Measurements from ENCODE around the gene DOP1A. TPM values are rescaled to one million over a fixed set of nuclear protein-coding genes. Genes with fewer than 3 reads are reported as not detected.
A peak's percentile ranks its signal among the peaks of the same experiment; 100 is the strongest.
"Not testable (repeated sequence)": the region's sequence is repeated elsewhere in the genome, so short reads cannot be mapped to it uniquely, and the experiment has no call there.

The DOP1A gene
- polyA plus RNA-seq, 3 donors: 27.0 to 44.6 (median 37.0) TPM

DNA sequence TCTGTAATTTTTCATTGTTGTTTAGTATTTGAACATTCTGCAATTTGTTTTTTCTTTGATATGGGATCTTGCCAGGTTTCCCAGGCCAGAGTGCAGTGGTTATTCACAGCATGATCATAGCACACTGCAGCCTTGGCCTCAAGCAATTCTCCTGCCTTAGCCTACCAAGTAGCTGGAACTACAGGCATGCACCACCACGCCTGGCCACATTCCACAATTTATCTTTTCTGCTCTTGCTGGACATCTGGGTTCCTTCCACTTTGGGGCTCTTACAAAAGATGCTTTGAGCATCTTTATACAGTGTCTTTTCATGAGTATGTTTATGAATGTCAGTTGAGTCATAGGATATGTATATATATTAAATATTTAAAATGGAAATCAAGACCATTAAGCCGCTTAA lies 83.6 kb downstream of the DOP1A start:
- no peak for DNase-seq

DNA sequence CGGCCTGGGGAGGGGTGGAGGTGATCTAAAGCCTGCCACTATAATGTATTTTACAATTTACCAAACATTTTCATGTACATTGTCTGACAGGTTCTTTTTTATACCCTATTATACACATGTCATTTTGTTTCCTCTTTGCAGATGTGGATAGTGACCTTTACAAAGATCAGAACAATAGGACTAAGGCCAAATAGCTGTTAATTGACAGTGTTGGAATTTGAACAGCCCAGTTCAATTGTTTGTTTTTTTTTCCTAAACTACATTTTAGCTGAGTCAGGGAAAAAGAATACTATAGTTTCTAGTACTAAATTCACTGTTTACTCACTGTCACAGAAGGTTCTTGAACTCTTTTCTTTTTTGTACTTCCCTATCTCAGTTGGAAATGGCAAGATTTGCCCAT lies 85.4 kb downstream of the DOP1A start:
- DNase-seq: no peak

DNA sequence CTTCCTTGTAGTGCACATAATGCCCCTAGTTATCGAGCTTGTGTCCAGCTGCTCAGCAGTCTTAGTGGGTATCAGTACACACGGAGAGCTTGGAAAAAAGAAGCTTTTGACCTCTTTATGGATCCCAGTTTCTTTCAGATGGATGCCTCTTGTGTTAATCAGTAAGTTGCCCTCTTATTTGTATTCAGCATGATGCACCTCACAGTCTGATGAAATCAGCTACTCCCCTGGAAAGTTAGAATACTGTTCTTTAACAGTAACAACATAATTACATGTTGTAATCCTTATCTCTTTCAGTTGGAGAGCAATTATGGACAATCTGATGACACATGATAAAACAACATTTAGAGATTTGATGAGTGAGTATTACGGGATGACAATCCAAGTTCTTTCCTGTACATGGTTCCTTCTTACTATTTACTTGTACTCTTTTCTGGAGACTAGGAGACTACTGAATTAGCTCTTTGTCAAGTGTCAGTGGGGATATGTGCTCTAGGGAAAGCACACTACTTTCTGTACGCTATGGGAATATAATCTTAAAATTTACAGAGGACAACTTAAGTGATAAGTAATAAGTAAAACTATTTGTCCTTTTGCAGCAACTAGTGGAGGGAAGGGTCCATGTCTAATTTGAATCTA lies 86.5 kb downstream of the DOP1A start:
- DNase-seq: no peak

DNA sequence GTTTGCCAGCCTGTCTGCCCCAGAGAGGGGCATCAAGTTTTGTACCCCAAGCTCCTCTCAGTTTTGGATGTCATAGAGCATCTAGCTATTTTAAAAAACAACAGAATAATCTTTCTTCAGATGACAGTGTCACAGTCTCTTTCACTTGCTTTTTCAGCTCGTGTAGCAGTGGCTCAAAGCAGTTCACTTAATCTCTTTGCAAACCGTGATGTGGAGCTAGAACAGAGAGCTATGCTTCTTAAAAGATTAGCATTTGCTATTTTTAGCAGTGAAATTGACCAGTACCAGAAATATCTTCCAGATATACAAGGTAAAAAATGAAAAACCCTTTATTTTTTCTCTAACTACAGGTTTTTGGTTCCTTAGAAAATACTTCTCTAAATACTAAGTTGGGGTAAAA lies 88.3 kb downstream of the DOP1A start:
- no peak for DNase-seq

DNA sequence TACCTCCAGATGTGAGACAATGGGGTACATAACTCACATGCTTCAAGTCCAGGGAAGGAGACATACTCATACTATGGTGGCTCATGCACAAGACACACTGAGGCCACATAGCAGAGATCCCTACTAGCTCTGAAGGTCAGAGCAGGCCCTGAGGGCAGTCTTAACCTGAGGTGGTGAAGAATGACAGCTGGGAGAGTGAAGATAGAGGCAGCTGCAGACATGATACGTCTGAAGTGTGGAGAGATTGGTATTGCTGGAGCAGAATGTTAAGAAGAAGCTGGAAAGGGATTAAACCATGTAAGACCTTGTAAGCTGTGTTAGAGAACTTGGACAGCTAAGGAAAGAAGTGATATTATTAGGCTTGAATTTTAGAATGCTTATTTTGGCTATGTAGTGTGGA lies 92.7 kb downstream of the DOP1A start:
- no peak for DNase-seq

DNA sequence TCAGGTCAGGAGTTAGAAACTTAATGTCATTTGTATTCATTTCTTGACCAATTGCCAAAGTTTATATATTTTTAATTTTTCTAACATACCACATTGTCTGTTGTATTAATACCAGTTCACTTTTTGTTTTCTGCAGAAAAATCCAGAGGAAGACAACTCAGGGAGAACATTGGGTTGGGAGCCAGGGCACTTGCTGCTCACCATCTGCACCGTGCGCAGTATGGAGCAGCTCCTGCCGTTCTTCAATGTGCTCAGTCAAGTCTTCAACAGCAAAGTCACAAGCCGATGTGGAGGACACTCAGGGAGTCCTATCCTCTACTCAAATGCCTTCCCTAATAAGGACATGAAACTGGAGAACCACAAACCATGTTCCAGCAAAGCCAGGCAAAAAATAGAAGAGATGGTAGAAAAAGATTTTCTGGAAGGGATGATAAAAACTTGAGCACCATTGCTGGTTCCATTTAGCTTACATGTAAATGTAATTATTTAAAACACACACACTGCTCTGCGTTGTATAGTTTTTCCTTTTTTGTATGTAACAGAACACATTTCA lies 100.3 kb downstream of the DOP1A start:
- no peak for DNase-seq

DNA sequence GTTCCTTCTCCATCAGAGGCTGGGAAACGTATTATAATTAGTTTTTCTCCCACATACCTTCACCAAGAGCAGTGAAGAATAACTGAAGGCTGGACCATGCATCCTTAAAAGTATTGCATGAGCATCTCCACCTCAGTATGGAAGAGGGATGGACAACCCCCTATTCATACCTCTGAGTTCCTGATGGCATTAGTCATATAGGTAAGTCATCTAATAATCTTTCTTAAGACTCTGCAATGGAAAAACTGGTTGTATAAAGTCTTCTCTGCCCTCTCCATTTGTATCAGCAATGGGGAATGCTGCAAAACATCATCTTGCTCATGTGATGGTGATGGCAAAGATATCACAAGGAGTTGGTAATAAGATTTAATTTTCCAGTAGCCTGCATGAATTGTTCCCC lies 101.1 kb downstream of the DOP1A start:
- DNase-seq: no peak

DNA sequence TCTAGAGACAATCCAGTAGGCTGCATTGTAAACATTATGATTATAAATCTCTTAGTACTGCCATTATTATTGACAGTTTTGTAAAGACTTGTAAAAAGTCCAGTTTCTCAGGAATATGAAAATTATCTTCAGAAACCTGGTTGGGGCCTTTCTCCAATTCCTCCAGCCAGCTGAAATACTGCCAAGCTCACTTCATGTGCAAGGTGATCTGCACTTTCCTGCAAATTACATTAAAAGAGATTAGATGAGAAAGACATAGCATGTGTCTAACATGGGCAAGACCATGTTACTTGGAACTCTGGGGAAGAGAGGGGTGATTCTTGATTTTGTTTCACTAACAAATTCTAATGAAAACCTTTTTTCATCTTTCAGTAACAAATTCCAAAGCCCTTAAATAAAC lies 101.6 kb downstream of the DOP1A start:
- DNase-seq: no peak

DNA sequence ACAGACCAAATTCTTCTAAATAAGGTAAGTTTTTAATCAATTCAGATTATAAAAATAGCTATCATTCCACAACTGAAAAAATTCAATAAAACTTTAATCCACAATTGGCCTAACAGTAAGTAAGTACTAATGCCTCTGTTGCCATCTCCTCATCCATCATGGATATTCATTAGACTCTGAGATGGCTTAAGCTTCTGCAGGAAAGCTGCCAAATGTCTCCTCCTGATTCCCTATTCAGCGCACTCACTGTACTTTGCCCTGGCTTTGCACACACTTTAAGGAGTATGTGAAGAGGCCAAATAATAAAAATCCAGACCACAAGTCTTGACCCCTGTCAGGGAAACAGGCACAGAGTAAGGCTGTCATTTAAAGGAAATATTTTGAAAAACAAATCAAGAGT lies 102.0 kb downstream of the DOP1A start:
- no peak for DNase-seq

DNA sequence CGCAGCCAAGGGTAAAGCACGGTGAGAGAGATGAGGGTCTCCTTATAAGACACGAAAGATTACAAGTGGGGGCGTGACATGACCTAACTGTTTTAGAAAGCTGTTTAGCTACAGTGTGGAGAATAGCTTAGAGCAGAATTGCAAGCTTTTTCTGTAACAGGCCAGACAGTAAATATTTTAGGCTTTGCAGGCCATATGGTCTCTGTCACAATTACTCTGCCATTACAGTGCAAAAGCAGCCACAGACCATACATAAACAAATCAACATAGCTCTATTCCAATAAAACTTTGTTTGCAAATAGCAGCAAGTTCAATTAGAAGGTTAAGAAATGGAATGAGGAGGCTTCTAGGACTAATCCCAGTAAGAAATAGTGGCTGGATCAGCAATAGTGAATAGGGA lies 108.8 kb downstream of the DOP1A start:
- peak; percentile 41 for DNase-seq

DNA sequence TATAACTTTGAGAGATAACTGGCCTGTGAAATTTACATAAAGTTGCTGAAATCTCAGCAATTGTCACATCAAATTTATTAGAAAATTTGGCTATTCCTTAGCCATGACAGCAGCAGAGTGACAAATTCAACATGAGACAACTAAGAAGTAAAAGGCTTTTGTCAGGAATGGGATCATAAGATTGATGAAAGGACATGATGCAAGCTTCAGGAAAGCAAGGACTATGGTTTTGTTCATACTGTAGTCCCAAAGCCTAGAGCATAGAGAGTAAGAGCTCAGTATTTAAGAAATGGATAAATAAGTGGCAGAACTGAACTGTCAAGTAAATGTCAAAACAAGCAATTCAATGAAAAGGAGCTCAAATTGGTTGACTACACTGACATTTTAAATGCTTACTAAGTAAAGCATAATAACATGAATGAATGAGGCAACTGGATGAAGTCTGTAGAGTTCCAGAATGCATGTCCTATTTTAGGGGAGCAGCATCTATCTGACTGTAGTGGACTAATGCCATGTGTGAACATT lies 113.0 kb downstream of the DOP1A start:
- DNase-seq: no peak

DNA sequence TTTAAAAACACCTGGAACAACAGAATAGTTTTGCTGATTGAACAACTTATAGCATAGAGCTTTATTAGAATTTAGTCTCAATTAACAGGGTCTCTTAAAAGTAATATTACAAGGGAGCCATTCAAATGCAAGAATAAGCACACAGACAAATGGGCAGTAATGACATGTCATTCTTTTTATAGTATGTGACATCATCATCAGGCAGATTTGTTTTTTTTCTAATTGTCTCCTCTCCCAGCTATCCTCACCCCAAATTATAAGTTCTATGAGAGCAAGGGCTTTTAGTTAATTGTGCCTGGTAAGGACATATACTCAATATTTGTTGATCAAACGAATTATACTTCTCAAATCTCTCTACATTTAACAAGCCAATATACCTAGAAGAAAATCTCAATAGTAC lies 114.6 kb downstream of the DOP1A start:
- DNase-seq: no peak

DNA sequence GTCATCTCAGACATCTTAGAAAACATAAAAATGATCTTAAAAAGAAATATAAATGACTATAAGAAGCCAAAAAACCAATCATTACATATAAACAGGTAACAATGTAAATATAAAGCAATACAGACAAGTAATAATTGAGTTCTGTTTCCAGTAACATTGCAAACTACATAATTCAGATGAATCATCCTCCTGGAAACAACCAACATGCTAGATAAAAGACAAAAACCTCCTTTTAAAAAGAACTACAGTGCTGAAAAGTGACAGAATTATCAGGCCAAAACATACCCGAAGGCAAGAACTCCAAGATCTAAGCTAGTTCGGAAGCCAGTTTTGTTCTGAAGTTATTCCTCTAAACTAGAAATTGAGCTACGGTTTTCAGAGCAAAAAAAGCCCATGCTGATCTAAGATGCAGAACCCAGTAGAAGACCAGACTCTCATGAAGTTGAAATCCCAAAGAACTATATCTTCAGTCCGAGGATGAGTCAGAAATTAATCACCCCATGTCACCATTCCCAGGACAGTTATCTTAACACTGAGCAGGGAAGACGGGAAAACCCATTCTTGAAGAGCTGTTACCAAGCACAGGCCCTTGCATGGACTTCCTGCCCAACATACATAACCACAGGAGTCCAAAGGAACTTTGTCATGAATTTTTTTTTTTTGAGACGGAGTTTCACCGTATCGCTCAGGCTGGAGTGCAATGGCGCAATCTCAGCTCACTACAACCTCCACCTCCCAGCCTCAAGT lies 115.8 kb downstream of the DOP1A start:
- no peak for DNase-seq

DNA sequence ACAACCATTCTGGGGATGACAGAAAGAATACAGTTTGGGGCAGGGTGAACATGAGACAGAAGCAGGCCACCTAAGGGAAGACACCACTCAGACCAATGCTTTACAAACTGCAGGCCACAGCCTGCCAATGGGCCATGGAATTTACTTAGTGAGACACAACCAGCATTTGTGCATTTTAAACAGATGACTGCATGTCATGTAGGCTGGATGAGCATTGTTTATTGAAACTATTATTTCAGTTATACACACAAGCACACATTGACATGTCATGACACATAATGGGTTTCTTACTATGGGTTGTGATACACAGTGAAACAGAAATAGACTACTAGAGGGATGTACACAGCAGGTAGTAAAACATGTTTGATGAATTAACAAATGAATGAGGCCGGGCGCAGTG lies 117.6 kb downstream of the DOP1A start:
- no peak for DNase-seq

DNA sequence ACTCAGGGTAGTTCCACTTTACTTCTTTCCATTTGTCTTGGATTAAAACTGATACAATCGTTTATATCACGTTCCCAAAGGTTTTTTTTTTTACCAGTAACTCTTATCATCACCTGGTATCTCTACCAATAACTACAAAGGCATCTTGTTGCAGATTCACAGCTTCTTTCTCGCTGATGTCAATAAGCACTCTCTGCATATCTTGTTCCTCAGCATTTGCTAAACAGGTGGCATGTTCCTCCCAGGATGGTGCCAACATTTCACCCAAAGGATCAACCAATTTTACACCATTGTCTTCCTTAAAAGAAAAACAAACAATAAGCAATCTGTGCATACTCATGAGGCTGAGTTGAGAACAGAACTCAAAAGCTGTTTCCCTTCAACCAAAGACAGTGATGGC lies 121.0 kb downstream of the DOP1A start:
- DNase-seq: no peak

DNA sequence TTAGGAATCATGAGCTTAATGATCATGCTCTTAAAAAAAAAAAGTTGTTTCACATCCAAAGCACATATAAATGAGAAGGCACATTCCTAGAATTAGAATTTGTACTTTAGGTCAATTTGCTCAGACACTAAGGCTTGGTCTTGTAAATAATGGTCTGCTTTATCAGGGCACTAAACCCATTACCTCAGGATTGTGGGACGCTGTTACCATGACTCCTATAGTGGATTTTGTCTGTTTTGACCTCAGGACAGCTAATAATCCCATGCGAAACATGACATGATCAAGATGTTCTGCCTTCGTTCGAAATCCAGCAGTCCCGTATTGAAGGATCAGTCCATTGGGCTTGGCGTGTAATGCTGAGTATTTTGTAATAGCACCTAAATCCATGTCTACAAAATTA lies 123.2 kb downstream of the DOP1A start:
- DNase-seq: no peak

DNA sequence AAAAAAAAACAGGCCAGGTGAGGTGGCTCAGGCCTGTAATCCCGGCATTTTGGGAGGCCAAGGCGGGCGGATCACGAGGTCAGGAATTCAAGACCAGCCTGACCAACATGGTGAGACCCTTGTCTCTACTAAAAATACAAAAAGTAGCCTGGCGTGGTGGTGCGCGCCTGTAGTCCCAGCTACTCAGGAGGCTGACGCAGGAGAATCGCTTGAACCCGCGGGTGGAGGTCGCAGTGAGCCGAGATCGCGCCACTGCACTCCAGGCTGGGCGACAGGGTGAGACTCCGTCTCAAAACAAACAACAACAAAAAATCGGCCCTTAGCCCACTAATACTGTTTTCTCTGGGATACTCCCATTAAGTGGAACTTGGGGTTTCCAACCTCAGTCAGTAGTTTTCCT lies 124.5 kb downstream of the DOP1A start:
- DNase-seq: not testable (repeated sequence)

DNA sequence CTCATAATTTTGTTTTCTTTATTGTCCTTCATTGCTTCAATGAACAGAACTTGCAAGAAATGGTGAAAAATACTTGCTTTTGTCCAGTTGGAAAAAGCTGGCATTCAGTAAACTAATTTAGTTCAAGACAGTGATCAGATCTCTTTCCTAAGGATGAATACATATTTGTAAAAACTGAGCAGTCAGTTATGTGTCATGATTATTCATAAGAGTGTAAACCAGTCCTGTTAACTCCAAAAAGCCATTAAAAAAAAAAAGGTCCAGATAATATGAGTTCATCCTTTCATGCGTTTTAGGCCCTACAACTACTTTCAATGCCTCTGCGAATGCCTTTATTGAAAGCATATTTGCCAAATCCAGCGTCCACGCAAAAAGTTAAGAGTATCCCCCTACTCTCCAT lies 125.0 kb downstream of the DOP1A start:
- DNase-seq: peak; percentile 2

DNA sequence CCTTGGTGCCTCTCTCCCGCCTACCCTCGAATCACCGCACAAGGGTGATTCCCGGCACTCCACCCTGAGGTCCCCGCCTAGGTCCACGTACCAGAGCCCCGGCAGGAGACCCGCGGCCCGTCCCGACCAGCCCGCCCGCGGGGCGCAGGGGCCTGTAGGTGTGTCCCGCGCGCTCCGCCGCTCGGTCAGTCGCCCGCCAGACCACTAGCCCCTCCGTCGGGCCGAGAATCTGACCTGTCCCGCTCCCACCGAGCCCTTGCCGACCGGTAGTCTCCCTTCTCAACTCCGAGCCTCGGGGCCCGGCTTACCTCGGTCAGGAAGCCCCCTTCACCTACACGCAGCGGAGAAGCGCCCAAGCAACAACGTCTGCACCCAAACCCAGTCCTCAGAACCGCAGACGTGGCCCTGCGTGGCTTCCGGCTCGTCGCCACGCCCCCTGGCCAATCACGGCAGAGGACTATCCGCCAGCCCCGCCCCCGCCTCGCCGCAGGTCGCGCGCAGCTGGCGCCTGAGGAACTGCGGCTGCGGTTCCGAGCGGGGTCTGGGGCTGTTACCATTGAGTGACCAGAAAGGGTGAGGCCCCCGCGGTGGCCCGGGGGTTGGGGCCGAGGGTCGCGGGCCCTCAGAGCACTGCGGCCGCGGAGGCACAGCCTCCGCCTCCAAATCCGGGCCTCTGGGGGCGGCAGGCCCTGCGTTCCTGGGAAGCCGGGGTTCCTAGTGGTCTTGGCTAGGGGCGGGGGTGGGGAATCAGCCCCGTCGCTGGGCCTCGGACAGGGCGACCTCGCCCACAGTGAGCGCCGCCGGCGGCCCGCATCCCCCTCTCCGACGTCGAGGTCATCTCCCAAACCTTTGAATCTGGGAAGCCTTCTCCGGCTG lies 125.6 kb downstream of the DOP1A start, which contains the start of the genes PGM3 and RWDD2A:
TSS of gene PGM3 (minus strand) at position 395 of the 876 bp plus-strand sequence. CDS start 2,253 bp downstream, outside the sequence.
TSS of gene RWDD2A (plus strand) at position 487 of the 876 bp plus-strand sequence. CDS start 1,095 bp downstream, outside the sequence.
- DNase-seq: peak; percentile 89

DNA sequence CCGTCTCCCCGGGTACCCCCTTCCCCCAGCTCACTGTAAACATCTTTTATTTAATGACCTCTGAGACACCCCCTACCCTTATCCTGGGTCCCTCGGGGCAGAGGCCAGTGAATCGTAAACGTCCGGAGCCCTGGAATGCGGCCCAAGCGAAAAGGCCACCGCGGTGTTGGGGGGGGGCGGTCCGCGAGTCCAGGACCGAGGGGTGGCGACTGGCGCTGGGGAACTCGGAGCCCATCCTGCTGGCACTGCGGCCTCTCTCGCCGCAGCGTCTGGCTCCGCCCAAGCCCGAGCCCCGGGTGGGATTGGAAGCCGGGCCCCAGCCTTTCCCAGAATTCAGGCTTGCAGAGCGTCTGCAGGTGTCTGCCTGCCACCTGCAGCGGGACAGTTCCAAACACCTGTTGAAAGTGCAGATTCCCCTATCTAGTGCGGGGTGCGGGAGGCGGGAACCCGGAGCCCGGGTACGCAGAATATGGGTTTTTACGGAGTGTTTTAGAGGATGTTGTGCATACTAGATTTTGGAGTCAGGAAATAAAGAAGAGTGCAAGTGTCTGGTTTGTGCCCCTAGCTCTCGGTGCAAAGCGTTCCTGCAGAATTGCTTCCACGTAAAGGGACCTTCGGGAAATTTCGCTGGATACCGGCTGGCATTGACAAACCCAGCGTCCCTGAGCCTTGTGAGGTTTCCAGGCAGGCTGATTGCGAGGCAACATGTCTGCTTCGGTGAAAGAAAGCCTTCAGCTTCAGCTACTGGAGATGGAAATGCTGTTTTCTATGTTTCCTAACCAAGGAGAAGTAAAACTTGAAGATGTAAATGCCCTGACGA lies 126.5 kb downstream of the DOP1A start:
- DNase-seq: peak; percentile 27
